DND-41 (cell line): Measurements from ENCODE around the gene IGSF21.

Experiments used
- ATAC-seq: fragments of 200-7000 bp; cut with Tn5 transposase; 3 replicates; pipeline ENCODE4 v1.9.1; 2021; ENCODE audit warnings: low read depth; ENCODE audit not compliant: insufficient read depth
- DNase-seq: peaks from one replicate; pipeline ENCODE4 v3.0.0-alpha.2; 2020
- H2AFZ ChIP-seq: 2 replicates; pipeline ENCODE4 v1.6.0; 2012; ENCODE audit warnings: low read depth, low read length
- H3K27ac ChIP-seq: 2 replicates; pipeline ENCODE4 v1.5.1; 2012; ENCODE audit warnings: low read length, inconsistent platforms
- H3K27me3 ChIP-seq: fragments of 200-600 bp; sonication (generic); 2 replicates; pipeline ENCODE4 v1.6.0; 2012; ENCODE audit warnings: low read length, mild to moderate bottlenecking, inconsistent platforms; ENCODE audit not compliant: insufficient read depth, poor library complexity
- H3K36me3 ChIP-seq: 2 replicates; pipeline ENCODE4 v1.5.1; 2012; ENCODE audit warnings: low read length, inconsistent platforms; ENCODE audit not compliant: insufficient read depth
- H3K4me1 ChIP-seq: 2 replicates; pipeline ENCODE4 v1.5.1; 2012; ENCODE audit warnings: mild to moderate bottlenecking, low read length; ENCODE audit not compliant: insufficient read depth
- H3K4me2 ChIP-seq: 2 replicates; pipeline ENCODE4 v1.6.0; 2012; ENCODE audit warnings: mild to moderate bottlenecking, moderate library complexity, low read length, inconsistent platforms; ENCODE audit not compliant: insufficient read depth
- H3K4me3 ChIP-seq, 2 experiments: fragments of 200-600 bp in 1 of 2; shearing (Covaris generic) in 1 of 2; 2 replicates each; pipeline ENCODE4 v1.5.1; 2012 to 2016; ENCODE audit warnings: inconsistent platforms in 2 of 2, low read length in 2 of 2, mild to moderate bottlenecking in 2 of 2, low read depth in 1 of 2, moderate library complexity in 1 of 2
- H3K79me2 ChIP-seq: 2 replicates; pipeline ENCODE4 v1.6.0; 2012; ENCODE audit warnings: low read length, inconsistent platforms; ENCODE audit not compliant: insufficient read depth
- H3K9ac ChIP-seq: 2 replicates; pipeline ENCODE4 v1.6.0; 2012; ENCODE audit warnings: low read depth, mild to moderate bottlenecking, inconsistent platforms, low read length, moderate library complexity
- H3K9me3 ChIP-seq: 2 replicates; pipeline ENCODE4 v1.5.1; 2012; ENCODE audit warnings: low read length, moderate library complexity, mild to moderate bottlenecking, inconsistent platforms; ENCODE audit not compliant: insufficient read depth, severe bottlenecking
- H4K20me1 ChIP-seq: 2 replicates; pipeline ENCODE4 v1.6.0; 2012; ENCODE audit warnings: low read length; ENCODE audit not compliant: insufficient read depth
- CTCF ChIP-seq: IDR thresholded peaks from 2 replicates; pipeline ENCODE4 v1.5.1; 2012; ENCODE audit warnings: borderline replicate concordance, low read length, moderate library complexity, mild to moderate bottlenecking; ENCODE audit not compliant: poor library complexity, severe bottlenecking; ENCODE audit errors: extremely low read depth
- EZH2 ChIP-seq: IDR thresholded peaks from 3 replicates; pipeline ENCODE4 v1.6.1; 2012; ENCODE audit warnings: borderline replicate concordance, low read depth, mild to moderate bottlenecking, moderate library complexity, low read length, inconsistent platforms; ENCODE audit not compliant: severe bottlenecking

IGSF21 gene

GRCh38 chr1:18088077-18088594 lies 19.5 kb upstream of the IGSF21 start:
- no peaks in the 10 kb centered on the region for H4K20me1 ChIP-seq
- TF ChIP-seq EZH2 (no peak), CTCF (no peak)
- H2AFZ ChIP-seq, result no peak overlapping the region
- no peak for DNase-seq
- no peak overlapping the region for H3K9ac ChIP-seq
- H3K4me2 ChIP-seq, result no peak overlapping the region
- H3K27me3 ChIP-seq, result peaks cover 4% of the 10 kb centered on the region
- no peaks in the 10 kb centered on the region for H3K9me3 ChIP-seq
- H3K4me3 ChIP-seq, result no peak overlapping the region
- H3K27ac ChIP-seq, result no peak overlapping the region
- H3K79me2 ChIP-seq, result no peaks in the 10 kb centered on the region
- no peaks in the 10 kb centered on the region for H3K36me3 ChIP-seq
- no peak for ATAC-seq
- no peaks in the 10 kb centered on the region for H3K4me1 ChIP-seq

GRCh38 chr1:18089488-18089887 lies 18.1 kb upstream of the IGSF21 start:
- no peak for ATAC-seq

GRCh38 chr1:18090636-18091035 lies 17.0 kb upstream of the IGSF21 start:
- H3K27ac ChIP-seq, result no peak overlapping the region
- H3K36me3 ChIP-seq, result no peaks in the 10 kb centered on the region
- no peak overlapping the region for H3K4me2 ChIP-seq
- H3K9ac ChIP-seq, result no peak overlapping the region
- no peaks in the 10 kb centered on the region for H3K4me1 ChIP-seq
- DNase-seq, result no peak
- H3K79me2 ChIP-seq, result no peaks in the 10 kb centered on the region
- H3K9me3 ChIP-seq, result no peaks in the 10 kb centered on the region
- ATAC-seq, result no peak
- no peak overlapping the region for H2AFZ ChIP-seq
- H3K27me3 ChIP-seq, result no peaks in the 10 kb centered on the region
- H3K4me3 ChIP-seq, result no peak overlapping the region
- no peaks in the 10 kb centered on the region for H4K20me1 ChIP-seq
- no peak for TF ChIP-seq CTCF

More at GRCh38 chr1:18089488-18089887, 18.1 kb upstream of the IGSF21 start:
- no peak for DNase-seq
- Histone ChIP-seq H4K20me1 (no peaks in the 10 kb centered on the region), H3K4me1 (no peaks in the 10 kb centered on the region), H2AFZ (no peak overlapping the region), H3K79me2 (no peaks in the 10 kb centered on the region), H3K9me3 (no peaks in the 10 kb centered on the region), H3K4me3 (no peak overlapping the region), H3K9ac (no peak overlapping the region), H3K27me3 (no peaks in the 10 kb centered on the region), H3K36me3 (no peaks in the 10 kb centered on the region), H3K4me2 (no peak overlapping the region), H3K27ac (no peak overlapping the region)
- no peak for TF ChIP-seq CTCF
- TF ChIP-seq EZH2, result no peak
